Stimulated activated CD4-positive, alpha-beta T cell treated with anti-CD3 and anti-CD28 coated beads, TNF-alpha, amount 100 ng/mL, for 48 hours (primary cell): ENCODE data around the gene TPTE.
"Not testable (repeated sequence)": the region's sequence is repeated elsewhere in the genome, so short reads cannot be mapped to it uniquely, and the experiment has no call there.

Experiments used
- DNase-seq, 3 donors: peaks; one replicate each; pipeline ENCODE4 v3.0.0-alpha.2; 2020; ENCODE audit warnings: low read depth in 3 of 3

TPTE gene

DNA sequence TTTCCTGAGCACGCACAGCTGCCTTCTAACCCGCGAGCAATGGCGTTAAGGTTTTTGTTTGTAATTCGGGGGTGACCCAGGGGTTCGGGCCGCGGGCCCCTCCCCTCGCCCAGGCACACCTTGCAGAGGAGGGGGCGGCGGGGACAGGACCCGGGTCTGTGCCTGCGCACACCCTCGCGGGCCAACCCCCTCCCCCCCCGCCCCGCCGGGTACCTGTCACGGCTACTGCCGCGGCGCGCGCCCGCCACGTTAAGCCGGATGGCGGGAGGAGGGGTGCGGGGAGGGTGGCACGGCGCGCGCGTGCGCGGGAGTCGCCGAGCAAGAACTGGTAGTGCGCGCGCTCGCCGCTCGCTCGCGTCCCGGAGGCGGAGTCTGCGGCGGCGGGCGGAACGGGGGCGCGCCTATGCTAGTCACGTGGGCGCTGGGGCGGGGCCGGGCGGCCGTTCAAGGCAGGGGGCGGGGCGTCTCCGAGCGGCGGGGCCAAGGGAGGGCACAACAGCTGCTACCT is at the start of gene TPTE:
Gene TPTE (plus strand): TSS at position 493 of the 508 bp plus-strand sequence. CDS start 17,141 bp downstream, outside the sequence.
- no peak for DNase-seq

DNA sequence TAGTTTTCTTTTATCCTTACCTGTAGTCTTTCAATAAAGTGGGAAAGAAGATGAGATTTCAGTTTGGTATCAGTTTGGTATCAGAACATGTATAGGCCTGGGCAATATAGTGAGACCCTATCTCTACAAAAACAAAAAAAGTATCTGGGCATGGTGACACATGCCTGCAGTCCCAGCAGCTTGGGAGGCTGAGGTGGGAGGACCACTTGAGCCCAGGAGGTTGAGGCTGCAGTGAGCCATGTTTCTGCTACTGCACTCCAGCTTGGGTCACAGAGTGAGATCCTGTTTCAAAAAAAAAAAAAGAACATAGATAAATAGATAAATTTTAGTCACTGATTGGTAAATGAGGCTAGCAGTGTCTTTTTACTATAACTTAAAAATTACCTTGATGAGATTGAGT is 49.4 kb upstream of the TPTE start:
- DNase-seq: not testable (repeated sequence)

DNA sequence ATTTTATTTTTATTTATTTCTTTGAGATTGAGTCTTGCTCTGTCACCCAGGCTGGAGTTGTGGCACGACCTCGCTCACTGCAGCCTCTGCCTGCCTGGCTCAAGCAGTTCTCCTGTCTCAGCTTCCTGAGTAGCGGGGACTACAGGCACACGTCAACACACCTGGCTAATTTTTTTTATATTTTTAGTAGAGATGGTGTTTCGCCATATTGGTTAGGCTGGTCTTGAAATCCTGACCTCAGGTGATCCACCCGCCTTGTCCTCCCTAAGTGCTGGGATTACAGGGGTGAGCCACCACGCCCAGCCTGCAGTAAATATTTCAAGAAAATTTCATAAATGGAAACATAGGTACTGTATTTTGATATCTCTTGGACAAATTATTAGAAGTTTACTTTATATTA is 43.6 kb upstream of the TPTE start:
- DNase-seq: not testable (repeated sequence)

DNA sequence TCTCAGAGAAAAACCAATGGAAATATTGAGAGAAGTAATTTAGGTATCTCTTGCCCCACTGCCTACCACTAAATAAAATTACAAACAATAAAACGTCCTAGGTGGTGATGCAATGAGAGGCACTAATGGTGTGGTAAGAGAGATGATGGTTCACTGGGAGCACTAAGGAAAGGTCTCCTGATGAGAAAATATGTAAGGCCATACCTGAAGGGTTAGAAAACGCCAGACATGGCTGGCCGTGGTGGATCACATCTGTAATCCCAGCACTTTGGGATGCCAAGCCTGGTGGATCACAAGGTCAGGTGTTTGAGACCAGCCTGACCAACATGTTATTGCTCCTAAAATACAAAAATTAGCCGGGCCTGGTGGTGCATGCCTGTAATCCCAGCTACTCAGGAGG is 41.5 kb upstream of the TPTE start:
- DNase-seq: not testable (repeated sequence)

GRCh38 chr21:10484864-10485263 is 36.5 kb upstream of the TPTE start:
- DNase-seq: not testable (repeated sequence)

- DNase-seq: not testable (repeated sequence)
Observed at GRCh38 chr21:10490453-10490852, 30.9 kb upstream of the TPTE start.

GRCh38 chr21:10511116-10511515 is 10.3 kb upstream of the TPTE start:
- DNase-seq: no peak

DNA sequence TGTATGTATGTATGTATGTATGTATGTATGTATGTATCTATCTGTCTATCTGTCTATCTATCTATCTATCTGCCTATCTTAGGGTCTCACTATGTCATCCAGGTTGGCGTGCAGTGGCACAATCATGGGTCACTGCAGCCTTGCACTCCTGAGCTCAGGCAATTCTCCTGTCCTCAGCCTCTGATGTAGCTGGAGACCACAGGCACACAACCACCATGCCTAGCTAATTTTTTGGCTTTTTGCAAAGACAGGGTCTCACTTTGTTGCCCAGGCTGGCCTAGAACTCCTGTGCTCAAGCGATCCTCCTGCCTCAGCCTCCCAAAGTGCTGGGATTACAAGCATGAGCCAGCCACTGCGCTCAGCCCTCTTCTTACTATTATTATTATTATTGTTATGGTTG is 4.5 kb upstream of the TPTE start:
- DNase-seq: not testable (repeated sequence)

GRCh38 chr21:10517904-10518303 is 3.5 kb upstream of the TPTE start:
- DNase-seq: not testable (repeated sequence)

GRCh38 chr21:10521835-10522500 is 585 bp downstream of the TPTE start:
- DNase-seq: not testable (repeated sequence)

DNA sequence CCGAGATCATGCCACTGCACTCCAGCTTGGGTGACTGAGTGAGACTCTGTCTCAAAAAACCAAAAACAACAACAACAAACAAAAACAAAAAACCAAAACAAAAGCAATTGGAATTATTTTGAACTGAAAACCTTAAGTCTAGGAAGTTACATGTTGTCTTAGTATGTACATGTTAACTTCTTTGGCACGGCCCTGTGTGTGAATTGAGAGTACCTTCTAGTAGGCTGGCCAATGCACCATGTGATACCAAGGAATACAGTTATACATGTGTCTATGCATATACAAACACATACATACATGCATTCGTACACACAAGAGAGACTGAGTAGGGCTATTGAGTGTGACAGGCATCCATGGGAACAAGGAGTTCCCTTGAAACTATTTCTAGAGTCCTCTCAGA is 18.6 kb downstream of the TPTE start:
- no peak for DNase-seq

- DNase-seq: not testable (repeated sequence)
Observed at GRCh38 chr21:10544376-10544775, 23.0 kb downstream of the TPTE start.

GRCh38 chr21:10547868-10548267 is 26.5 kb downstream of the TPTE start:
- DNase-seq: not testable (repeated sequence)

DNA sequence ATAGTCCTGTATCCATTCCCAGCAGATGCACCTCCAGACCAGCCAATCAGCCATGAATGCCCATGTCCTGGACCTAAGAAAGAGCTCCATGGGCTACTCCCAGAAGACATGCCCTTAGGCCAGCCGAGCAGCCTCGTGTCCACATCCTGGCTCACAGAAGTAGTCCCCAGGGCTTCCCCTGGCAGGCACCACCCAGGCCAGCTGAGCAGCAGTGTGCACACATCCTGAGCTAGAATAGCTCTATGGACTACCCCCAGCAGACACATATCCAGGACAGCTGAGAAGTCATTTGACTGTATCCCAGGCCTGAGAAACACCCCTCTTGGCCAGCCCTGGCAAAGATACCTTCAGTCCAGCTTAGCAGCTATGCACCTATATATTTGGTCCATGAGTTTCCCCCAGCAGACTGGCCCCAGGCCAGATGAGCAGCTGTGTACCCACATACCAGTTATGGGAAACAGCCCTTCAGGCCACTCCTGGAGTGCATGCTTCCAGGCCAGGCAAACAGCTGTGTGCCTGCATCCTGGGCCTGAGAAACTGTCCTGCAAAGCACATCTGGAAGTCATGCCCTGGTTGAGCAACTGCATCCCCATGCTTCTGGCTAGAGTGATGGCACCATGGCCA is 27.1 kb downstream of the TPTE start:
- not testable (repeated sequence) for DNase-seq

- DNase-seq: not testable (repeated sequence)
Observed at GRCh38 chr21:10570803-10571202, 49.4 kb downstream of the TPTE start.

DNA sequence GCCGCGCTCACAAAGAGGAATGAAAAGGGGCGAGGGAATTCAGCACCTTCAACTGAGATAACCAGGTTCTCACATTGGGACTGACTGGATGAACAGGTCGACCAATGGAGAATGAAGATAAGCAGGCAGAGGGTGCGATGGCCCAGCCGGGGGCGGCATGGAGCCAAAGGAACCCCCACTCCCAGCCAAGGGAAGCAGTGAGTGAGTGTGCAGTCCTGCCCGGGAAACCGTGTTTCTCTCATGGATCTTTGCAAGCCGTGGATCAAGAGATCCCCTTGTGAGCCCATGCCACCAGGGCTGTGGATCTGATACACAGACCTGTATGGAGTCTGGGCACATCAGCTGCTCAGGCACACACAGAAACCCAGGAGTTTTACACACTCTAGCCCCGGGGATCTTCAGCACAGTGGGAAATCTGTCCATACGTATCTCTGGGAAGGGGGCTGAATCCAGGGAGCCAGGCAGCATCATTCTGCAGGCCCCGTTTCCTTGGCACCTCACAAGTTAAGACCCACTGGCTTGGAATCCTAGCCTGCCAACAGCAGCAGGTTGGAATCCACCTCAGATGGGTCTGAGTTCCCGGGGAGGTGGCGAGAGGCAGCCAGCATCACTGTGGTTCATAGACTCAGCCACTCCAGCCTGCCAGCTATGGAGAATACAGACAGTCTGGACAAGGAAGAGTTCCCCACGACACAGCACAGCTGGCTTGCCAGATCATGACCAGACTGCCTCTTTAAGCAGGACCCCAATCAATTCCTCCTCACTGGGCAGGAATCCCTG is 53.3 kb downstream of the TPTE start:
- DNase-seq: not testable (repeated sequence)

DNA sequence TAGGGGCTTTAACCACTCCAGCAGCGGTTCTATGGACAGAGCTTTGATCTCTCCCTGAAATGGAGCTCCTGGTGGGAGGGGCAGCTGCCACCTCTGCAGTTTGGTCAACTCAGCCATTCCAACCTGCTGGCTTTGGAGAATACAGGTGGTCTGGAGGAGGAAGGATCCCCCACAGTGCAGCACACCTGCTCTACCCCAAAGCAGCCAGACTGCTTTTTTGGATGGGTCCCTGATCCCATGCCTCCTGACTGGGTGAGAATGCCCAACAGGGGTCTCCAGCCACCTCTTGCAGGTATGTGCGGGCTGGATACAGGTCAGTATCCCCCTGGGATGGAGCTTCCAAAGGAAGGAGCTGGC is 53.9 kb downstream of the TPTE start:
- DNase-seq: no peak

DNA sequence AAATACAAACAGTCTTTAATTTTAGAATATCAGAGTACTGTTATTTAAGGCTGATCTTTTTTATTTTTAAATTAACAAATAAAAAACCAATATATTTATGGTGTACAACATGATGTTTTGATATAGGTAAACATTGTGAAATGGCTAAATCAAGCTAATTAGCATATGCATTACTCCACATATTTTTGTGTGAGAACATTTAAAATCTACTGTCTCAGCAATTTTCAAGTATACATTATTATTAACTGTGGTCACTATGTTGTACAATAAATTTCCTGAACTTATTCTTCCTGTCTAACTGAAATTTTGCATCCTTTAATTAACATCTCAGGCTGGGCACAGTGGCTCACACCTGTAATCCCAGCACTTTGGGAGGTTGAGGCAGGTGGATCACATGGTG is 57.5 kb downstream of the TPTE start:
- DNase-seq: not testable (repeated sequence)

GRCh38 chr21:10589115-10589514 is 67.7 kb downstream of the TPTE start:
- not testable (repeated sequence) for DNase-seq

- not testable (repeated sequence) for DNase-seq
Observed at GRCh38 chr21:10607074-10607473, 85.7 kb downstream of the TPTE start.

- not testable (repeated sequence) for DNase-seq
Observed at GRCh38 chr21:10614285-10614684, 92.9 kb downstream of the TPTE start.

- DNase-seq: not testable (repeated sequence)
Observed at GRCh38 chr21:10616061-10616460, 94.7 kb downstream of the TPTE start.
